Astrocyte of the hippocampus (primary cell): ENCODE results near the gene ITGA11.

ENCODE experiments used
- DNase-seq: peaks from one replicate; pipeline ENCODE4 v3.0.0; 2011; ENCODE audit warnings: low read depth, low spot score

ITGA11 gene

DNA sequence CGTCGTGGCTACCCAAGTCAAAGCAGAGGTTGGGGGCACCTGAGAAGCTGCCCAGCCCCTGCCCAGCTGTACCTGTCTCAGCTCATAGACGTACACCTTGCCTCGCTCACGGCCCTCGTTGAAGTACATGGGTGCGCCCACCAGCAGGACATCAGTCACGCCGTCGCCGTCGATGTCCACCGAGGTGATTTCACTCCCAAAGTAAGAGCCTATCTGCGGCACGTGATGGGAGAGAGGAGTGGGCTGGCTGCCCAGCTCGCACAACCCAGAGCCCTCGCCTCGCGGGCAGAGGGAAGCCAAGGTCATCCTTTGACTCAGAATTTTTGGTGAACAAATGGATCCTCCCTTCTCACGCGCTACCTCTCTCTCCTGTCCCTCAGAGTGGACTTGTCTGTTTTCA, 99.7 kb downstream of the ITGA11 start:
- no peak for DNase-seq

- peak; percentile 45 for DNase-seq
These were observed 101.1 kb downstream of the ITGA11 start for GRCh38 chr15:68330901-68331300.

GRCh38 chr15:68330416-68330815, 101.5 kb downstream of the ITGA11 start:
- DNase-seq: no peak

GRCh38 chr15:68328964-68329363, 103.0 kb downstream of the ITGA11 start:
- DNase-seq: no peak

- DNase-seq: no peak
These were observed 103.5 kb downstream of the ITGA11 start for GRCh38 chr15:68328443-68328842.

GRCh38 chr15:68326711-68327354, 105.1 kb downstream of the ITGA11 start:
- no peak for DNase-seq

DNA sequence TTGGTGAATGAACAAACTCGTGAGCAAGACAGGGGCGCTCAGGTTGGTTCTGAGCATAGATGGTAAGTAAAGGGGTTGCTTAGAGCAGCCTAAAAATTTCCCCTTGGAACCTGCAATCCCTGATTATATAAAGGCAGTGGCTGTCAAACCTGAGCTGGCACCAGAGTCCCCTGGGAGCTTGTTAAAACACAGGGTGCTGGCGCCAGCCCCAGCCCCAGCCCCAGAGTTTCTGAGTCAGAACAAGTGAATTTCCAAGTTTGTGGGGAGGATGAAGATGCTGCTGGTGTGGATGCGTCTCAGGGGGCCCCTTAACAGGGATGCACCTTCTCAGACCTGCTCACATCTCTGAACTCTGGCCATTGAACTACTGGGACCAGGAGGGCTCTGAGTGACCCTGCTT, 106.2 kb downstream of the ITGA11 start:
- no peak for DNase-seq

- no peak for DNase-seq
These were observed 109.2 kb downstream of the ITGA11 start for GRCh38 chr15:68322796-68323195.

DNA sequence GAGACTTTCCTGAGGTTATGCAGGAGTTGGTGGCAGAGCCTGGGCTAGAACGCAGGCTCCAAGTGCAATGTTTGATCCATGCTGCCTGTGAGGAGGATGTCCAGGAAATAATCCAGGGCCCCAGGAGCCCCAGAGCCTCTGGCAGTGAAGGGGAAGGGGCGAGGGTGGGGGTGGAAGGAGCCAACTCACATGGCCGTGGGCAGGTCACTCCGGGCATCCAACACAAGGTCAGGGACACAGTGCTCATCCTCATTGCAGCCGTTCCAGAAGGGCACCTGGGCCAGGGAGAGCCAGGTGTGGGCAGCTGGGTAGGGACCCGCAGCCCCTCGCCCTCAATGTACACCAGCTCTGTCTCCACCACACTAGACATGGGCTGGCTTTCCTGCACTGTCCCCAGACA, 110.7 kb downstream of the ITGA11 start:
- DNase-seq: no peak

DNA sequence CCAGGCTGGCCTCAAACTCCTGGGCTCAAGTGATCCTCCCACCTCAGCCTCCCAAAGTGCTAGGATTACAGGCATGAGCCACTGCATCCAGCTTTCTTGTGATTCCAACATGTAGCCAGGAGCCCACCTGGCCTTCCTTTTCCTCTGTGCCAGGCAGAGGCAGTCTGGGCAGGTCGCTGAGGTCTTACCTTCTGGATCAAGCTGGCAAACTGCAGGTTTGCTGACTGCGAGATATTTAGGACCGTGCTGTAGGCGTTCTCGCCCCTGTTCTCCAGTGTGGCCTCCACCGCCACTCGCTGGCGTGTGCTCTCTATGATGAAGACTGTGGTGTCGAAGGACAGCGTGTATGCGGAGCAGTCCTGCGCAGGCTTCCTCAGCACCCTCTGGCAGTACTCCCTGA, 112.0 kb downstream of the ITGA11 start:
- DNase-seq: no peak

DNA sequence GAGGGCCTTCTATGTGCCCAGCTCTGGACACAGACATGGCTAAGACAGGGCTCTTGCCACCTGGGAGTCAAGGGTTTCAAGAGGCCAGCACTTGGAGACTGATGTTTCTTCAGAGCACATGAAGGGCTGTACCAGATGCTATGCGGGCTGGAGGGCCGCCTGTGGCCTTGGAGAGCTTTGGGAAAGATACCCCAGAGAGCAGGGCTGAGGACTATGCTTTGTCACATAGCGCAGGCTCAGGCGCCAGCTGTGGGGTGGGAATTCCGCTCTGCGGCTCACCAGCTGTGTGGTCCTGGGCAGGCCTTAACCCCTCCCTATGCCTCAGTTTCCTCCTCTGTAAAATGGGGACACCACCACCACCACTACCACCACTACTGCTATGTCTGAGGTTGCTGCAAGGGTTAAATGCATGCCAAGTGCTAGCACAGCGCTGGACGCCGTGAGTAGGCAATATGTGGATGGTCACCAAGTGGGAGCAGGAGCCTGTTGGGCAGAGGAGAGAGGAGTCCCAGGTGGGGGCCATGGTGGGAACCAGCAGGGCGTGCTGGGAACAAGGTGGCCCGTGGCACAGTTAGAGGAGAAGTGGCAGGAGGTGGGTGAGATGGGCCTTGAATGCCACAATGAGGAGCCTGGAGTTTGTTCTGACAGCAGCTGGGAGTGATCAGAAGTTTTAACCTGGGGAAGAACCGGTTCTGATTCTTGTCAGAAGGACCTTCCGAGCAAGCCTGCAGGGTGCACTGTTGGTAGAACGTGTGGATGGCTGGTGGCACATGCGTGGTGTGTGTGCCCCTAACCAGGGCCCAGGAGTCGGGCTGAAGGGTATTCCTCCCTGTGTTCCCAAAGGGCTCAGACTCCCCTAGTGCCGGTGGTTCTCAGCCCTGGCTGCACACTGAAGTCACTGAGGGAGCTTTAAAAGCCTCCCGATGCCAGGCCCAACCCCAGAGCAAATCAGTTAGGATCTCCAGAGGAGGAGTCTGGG, 112.7 kb downstream of the ITGA11 start:
- DNase-seq: no peak

DNA sequence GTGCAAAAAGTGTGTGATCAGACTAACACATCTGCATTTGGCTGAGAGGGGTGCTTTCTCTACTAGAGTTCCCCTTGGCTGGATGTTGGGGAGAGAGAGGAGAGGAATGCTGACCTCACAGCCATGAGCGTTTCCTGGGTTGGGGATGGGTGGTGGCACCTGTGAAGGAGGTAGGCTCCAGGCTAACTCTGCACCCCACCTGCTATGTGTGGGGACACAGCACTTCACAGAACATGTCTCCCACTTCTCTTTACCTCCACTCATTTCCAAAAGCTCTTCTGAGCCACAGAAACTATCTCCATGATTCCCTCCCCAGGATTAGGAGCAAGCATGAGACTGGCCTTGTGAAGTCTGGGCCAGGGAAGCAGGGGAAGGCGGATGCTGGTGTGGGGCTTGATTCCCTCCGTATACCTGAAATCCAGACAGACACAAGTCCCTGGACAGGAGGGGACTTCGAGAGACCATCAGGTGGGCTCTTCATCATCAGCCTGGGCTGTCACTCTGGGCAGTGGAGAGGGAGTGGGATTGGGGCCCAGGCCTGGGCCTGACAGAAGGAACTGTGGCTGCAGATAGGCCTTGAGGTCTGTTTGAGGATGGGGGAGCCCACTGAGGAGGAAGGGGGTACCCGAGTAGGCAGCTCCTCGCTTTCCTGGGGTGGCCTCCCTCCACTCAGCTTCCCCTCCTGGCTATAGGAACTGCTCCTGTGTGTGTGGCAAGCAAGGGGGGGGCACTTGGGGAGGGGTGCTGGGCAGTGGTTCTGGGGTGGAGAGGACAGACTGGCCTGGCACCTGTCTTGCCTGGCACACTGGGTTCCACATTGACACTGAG, 113.7 kb downstream of the ITGA11 start:
- no peak for DNase-seq

GRCh38 chr15:68317281-68318007, 114.5 kb downstream of the ITGA11 start:
- no peak for DNase-seq

DNA sequence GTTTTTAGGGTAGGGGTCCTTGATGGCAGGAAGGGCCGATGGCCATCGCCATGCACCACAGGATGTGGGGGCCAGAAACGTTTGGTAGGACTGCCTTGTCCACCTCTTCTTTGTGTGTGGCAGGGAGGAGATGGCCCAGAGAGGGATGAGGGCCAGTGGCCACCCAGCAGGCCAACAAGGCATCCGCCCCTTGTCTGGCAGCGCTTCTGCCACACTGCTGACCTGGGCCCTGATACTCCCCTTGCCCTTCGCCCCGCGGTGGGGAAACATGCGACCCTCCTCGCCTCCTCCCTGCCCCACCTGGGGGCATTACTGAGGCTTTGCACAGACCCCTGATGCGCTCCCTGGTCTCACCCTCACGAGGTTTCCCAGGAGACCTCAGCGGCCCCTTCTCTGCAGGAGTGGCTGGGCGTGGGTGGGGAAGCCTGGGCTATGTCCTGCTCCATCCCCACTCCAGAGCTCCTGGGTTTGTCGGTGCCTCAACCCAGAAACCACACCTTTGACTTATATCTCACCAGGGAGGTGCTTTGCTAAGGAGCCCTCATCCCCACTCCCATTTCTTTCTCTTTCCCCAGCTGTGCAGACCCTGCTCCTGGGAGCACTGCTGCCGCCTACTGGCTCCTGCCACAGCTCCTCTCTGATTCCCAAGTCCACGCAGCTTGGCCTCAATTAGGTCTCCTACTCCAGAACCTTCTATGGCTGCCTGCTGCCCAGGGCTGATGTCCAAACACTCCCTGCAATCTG, 115.7 kb downstream of the ITGA11 start:
- peak; percentile 38 for DNase-seq

- DNase-seq: peak; percentile 49
These were observed 116.4 kb downstream of the ITGA11 start for GRCh38 chr15:68315495-68316031.

- no peak for DNase-seq
These were observed 116.9 kb downstream of the ITGA11 start for GRCh38 chr15:68315035-68315434.

DNA sequence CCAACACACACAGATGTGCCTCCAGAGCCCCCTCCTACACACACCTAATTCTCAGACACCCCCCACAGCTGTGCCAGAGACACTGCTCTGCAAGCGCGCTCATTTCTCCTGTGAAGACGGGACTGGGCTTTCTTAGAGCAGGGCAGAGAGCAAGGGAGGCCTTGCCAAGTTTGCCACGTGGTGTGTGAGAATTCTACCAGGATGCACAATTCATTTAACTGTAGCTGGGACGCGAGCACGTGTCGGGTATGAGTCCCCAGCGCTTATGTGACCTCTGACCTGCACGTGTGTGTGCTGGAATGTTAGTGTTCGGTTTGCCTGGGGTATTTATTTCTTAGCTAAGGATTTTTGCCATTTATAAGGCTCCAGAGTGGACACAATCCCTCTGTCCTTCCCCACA, 117.4 kb downstream of the ITGA11 start:
- no peak for DNase-seq

DNA sequence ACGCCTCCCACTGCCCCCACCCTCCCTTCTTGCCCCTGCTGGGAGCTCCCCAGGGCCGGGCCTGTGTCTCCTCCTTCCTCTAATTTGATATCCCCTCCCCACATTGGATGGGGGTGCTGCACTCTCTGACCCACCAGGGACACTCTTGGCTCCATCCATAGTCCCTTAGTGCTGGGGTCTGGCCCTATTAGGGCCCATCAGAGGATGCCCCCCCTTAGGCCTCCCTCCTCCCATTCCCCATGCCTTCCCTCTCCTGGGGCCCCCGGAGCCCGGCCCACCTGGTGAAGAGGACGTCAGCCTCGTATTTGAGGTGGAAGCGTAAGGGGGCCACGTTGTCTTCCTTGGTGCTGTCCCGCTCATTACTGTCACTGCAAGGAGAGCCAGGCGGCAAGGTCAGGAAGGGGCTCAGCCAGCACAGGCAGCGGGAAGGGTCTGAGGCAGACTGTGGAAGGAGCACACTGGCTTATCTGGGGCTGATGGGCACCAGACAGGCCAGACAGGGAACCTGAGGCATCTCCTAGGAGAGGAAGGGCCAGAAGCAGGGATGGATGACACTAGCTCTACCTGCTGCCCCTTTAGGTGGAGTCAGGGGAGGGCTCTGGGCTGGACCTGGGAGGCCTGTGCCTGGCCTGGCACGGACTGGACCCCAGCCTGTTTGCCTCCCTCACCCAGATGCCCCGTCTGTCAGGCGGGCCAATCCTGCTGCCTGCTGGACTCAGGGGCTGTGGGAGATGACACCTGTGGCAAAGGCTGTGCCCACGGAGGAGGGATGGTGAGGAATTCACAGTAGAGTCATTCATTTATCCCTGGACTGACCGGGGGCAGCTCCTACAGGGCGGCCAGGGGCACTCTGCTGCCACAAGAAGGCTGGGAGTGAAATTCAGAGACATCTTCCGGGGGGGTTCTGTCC, 118.2 kb downstream of the ITGA11 start:
- DNase-seq: no peak

- DNase-seq: no peak
These were observed 119.2 kb downstream of the ITGA11 start for GRCh38 chr15:68312701-68313204.
